KBM-7 (cell line): ENCODE results near the gene RSPH10B2.
"Not testable (repeated sequence)": the region's sequence is repeated elsewhere in the genome, so short reads cannot be mapped to it uniquely, and the experiment has no call there.

ENCODE experiments used
- DNase-seq: peaks from one replicate; pipeline ENCODE4 v3.0.0-alpha.2; 2015
- in situ Hi-C: fragments of 300-500 bp; cut with MboI; formaldehyde crosslinking; loops from 2 replicates; pipeline ENCODE4 v1.14.3; 2020; ENCODE audit warnings: low sequenced_read_pairs, low pct_unique_long_range_greater_than_20kb, mixed read lengths

The RSPH10B2 gene

GRCh38 chr7:6831018-6831725 lies 77.3 kb downstream of the RSPH10B2 start:
- no peak for DNase-seq
- in situ Hi-C loops, result no loop called here

DNA sequence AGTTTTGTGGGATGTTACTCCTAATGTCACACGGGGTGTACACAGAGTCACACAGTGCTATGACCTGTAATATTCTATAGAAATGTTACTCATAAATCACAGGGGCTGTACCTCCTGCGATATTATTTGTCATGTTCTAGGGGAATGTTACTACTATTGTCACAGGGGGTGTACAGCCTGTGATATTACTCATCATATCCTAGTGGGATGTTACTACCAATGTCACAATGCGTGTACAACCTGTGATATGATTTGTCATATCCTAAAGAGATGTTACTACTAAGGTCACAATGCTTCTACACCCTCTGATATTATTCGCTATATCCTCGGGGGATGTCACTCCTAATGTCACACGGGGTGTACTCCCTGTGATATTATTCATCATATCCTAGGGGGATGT lies 79.7 kb downstream of the RSPH10B2 start:
- no peak for DNase-seq
- in situ Hi-C loops, result no loop called here

- in situ Hi-C loops, DNase-seq: not testable (repeated sequence)
These were observed 81.6 kb downstream of the RSPH10B2 start for GRCh38 chr7:6835521-6835920.

DNA sequence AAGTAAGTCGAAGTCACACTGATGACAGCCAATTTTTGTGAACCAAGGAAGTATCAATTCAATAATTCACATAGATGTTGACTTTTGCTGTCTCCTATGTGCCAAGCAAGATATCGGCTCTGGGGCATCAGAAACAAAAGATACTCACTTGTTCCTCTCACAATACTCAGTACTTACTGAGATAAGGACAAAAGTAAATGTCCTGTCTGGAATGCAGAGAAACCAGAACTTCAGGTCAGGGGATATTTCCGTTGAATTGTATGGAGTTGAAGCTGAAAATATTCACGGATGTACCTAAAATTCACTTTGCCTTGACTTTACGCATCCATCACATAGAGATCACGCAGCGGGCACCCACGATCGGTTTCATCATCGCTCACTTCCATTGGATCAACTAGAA lies 83.2 kb downstream of the RSPH10B2 start:
- DNase-seq, in situ Hi-C loops: not testable (repeated sequence)

DNA sequence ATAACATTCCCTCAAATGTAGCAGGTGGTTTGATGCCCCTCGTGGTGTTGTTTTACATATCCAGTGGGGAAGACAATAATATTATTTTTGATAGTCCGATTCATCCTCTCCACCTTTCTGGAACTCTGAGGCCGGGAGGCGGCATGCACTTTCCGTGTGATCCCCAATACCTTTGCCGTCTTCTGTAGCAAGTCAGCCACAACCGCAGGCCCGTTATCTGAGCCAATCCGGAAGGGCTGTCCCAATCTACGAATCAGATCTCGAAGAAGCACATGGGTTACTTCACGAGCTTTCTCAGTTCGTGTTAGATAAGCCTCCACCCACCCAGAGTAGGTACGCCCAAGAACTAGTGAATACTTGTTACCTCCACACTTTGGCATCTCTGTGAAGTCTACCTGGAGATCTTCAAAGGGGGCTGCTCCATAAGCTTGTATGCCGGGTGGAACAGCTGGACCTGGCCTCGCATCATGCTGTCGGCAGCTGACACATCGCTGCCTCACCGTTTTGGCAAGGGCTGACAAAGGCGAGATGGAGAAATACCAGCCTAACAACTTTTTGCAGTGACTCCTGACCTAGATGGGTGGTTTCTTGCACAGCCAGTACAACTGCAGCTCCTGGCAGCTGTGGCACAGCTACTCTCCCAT lies 88.5 kb downstream of the RSPH10B2 start:
- DNase-seq, in situ Hi-C loops: not testable (repeated sequence)

GRCh38 chr7:6843092-6843491 lies 89.2 kb downstream of the RSPH10B2 start:
- DNase-seq, in situ Hi-C loops: not testable (repeated sequence)

DNA sequence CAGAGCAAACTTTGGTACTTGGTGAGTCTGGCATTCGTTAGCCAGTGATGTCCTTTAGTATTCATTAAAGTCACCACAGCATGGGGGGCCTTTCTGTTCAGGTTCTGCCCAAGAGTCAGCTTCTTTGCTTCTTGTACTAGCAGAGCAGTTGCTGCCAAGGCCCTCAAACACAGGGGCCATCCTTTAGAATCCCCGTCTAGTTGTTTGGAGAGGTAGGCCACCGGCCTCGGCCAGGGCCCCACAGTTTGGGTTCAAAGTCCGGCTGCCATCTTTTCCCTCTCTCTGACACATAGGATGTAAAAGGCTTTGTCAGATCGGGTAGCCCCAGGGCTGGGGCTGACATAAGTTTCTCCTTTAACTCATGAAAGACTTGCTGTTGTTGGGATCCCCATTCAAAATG lies 89.8 kb downstream of the RSPH10B2 start:
- in situ Hi-C loops, DNase-seq: not testable (repeated sequence)

DNA sequence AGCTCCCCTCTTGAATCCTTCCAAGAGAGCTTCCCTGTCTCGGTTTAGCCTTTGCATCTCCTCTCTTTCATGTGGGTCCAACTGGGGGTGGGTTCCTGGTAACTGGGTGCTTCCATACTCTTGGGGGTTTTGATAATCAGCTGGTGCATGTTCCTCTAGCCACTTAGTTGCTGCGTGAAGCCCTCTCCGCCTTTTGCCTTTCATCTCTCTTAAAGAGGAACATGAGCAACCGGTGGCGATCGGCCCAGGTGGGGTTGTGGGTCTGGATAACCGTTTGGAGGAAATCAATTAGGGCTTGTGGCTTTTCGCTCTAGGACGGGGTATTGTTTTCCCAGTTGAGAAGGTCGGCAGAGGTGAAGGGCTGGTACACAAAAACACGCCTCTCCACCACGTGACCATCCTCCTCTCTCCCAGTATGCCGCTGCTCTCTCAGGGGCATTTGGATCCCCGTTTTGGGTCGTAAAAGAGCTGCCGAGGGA lies 92.1 kb downstream of the RSPH10B2 start:
- DNase-seq, result peak; percentile 87
- in situ Hi-C loops, result not testable (repeated sequence)

- in situ Hi-C loops, DNase-seq: not testable (repeated sequence)
These were observed 93.8 kb downstream of the RSPH10B2 start for GRCh38 chr7:6847751-6848150.
